Measurements from ENCODE around the gene RBM38. TPM values are rescaled to one million over a fixed set of nuclear protein-coding genes. Genes with fewer than 3 reads are reported as not detected.

RBM38 gene
- total RNA-seq, 1 experiment from 2014 or later, result 50.0 TPM

DNA sequence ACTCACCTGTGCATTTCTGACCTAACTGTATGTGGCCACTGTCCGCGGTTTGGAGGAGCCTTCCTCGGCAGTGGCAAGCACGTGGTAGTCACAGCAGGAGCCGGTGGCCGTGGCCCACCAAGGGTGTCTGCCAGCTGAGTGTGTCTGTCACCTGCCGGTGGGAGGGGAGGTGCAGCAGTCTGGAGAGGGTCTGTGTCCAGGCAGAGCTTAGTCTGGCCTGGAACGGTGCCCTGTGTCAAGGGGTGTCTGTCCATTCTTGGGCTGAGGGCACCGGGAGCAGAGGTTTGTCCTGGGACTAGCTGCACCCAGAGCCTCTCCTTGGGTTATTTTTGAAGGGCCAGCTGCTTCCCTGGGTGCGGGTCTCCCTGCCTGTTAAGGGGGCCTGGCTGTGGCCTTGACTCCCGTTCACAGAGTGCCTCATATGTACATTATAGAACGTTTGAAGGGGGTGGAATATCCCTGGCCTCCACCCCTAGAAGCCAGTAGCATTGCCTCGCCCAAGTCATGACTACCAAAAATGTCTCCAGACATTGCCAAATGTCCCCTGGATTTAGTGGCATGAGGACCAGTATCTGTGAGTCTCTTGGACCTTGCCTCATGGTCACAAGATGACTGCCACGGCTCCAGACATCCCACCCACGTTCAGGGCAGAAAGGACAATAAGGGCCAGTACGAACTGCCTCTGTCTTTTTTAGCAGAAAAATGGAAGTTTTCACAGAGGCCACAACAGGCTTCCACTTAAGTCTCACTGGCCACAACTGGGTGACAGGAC is 5.2 kb downstream of the RBM38 start:
- no peaks in the 10 kb centered on the region for H3K27me3 ChIP-seq
- DNase-seq, result no peak
- H3K9me3 ChIP-seq, result no peaks in the 10 kb centered on the region

GRCh38 chr20:57396984-57397692 is 5.9 kb downstream of the RBM38 start:
- Histone ChIP-seq H3K4me3 (no peak overlapping the region), H3K36me3 (peaks cover 72% of the 10 kb centered on the region), H3K27me3 (no peaks in the 10 kb centered on the region), H3K9me3 (no peaks in the 10 kb centered on the region)
- no peak for DNase-seq

More for the DNA sequence above, 5.2 kb downstream of the RBM38 start:
- no peak overlapping the region for H3K4me3 ChIP-seq
- peaks cover 68% of the 10 kb centered on the region for H3K36me3 ChIP-seq

- H3K36me3 ChIP-seq, result peaks cover 72% of the 10 kb centered on the region
- no peak overlapping the region for H3K4me3 ChIP-seq
- H3K9me3 ChIP-seq, result no peaks in the 10 kb centered on the region
- DNase-seq, result no peak
- H3K27me3 ChIP-seq, result no peaks in the 10 kb centered on the region
These were observed 6.5 kb downstream of the RBM38 start for GRCh38 chr20:57397693-57398108.

DNA sequence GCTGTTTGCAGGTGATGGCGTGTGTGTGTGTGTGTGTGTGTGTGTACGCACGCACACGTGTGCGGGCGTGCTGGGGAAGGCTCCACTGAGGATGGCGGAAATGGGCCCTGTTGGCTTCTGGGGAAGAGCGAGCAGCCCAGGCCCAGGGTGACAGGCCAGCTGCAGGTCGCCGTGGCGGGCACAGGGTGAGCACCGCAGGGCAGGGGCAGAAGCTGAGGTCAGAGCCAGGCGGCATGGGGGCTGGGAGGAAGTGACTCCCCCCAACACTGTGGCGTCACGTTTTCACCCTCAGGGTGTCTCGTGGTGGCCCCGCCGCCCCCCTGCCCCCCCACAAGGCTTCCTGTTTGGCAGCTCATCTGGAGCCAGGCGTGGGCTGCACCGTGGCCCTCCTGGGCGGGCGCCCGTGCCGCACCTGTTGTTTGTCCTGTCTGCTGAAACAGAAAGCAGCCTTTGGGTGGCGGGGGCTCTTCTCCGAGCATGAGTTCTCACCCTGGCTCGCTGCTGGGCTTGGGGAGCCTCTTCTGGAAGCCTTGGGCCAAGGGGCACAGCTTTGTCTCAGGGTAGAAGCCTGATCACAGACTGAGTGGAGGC is 7.1 kb downstream of the RBM38 start:
- Histone ChIP-seq H3K4me3 (no peak overlapping the region), H3K36me3 (peaks cover 70% of the 10 kb centered on the region), H3K27me3 (no peaks in the 10 kb centered on the region), H3K9me3 (no peaks in the 10 kb centered on the region)
- no peak for DNase-seq

DNA sequence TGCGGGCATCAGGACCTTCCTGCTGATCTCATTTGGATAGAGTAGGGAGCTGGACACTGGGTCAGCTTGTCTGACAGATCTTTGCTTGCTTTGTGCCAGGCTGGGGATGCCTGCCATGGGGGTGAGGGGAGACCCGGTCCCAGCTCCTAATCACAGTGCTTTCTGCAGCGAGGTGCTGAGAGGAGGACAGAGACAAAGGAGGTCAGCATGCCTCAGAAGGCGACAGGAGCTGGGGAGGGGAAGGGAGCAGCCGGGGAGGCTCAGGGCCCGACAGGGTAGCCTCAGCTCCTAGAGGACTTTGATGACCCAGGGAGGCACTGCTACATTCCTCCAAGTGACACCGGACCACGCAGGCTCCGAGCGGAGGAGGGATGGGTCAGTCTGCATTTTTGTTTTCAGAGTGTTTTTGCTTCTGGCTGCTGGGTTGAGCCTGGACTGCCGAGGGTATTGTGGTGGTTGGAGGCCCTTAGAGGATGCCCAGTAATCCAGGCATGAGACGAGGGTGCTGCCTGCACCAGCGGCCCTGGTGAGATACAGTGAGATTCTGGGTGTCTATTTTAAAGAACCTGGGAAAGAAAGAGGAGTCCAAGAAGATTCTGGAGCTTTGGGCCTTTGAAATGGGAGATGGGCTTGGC is 7.8 kb downstream of the RBM38 start:
- no peak for DNase-seq

GRCh38 chr20:57399587-57400155 is 8.5 kb downstream of the RBM38 start:
- DNase-seq, result no peak
- peaks cover 69% of the 10 kb centered on the region for H3K36me3 ChIP-seq

More for the DNA sequence above, 7.8 kb downstream of the RBM38 start:
- H3K9me3 ChIP-seq, result no peaks in the 10 kb centered on the region
- H3K36me3 ChIP-seq, result peaks cover 67% of the 10 kb centered on the region
- H3K27me3 ChIP-seq, result no peaks in the 10 kb centered on the region
- H3K4me3 ChIP-seq, result no peak overlapping the region

GRCh38 chr20:57400231-57400701 is 9.1 kb downstream of the RBM38 start:
- Histone ChIP-seq H3K4me3 (no peak overlapping the region), H3K36me3 (peaks cover 68% of the 10 kb centered on the region), H3K9me3 (no peaks in the 10 kb centered on the region), H3K27me3 (no peaks in the 10 kb centered on the region)
- no peak for DNase-seq

More at GRCh38 chr20:57399587-57400155, 8.5 kb downstream of the RBM38 start:
- Histone ChIP-seq H3K27me3 (no peaks in the 10 kb centered on the region), H3K9me3 (no peaks in the 10 kb centered on the region), H3K4me3 (no peak overlapping the region)

- Histone ChIP-seq H3K36me3 (peaks cover 63% of the 10 kb centered on the region), H3K9me3 (no peaks in the 10 kb centered on the region), H3K4me3 (no peak overlapping the region), H3K27me3 (no peaks in the 10 kb centered on the region)
- DNase-seq, result no peak
These were observed 9.8 kb downstream of the RBM38 start for GRCh38 chr20:57400821-57401564.

DNA sequence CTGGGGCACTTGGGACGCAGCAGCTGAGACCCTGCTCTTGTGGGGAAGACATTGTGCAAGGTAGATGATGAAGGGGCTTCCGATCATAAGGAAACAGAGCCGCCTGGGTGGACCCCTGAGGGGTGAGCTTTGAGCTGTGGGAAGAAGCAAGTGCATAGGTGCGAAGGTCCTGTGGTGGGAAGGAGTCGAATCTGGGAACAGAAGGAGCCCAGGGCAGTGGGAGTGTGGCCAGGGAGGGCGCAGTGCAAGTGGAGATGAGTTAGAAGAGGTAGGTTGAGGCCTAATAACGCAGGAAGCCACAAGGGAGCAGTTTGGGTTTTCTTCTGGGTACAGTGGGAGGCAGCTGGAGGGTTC is 10.3 kb downstream of the RBM38 start:
- no peaks in the 10 kb centered on the region for H3K27me3 ChIP-seq

GRCh38 chr20:57402206-57403125 is 11.3 kb downstream of the RBM38 start:
- Histone ChIP-seq H3K27me3 (no peaks in the 10 kb centered on the region), H3K9me3 (no peaks in the 10 kb centered on the region), H3K4me3 (no peak overlapping the region), H3K36me3 (peaks cover 50% of the 10 kb centered on the region)
- no peak for DNase-seq

More for the DNA sequence above, 10.3 kb downstream of the RBM38 start:
- Histone ChIP-seq H3K9me3 (no peaks in the 10 kb centered on the region), H3K4me3 (no peak overlapping the region), H3K36me3 (peaks cover 60% of the 10 kb centered on the region)
- DNase-seq, result no peak

GRCh38 chr20:57403216-57403615 is 12.0 kb downstream of the RBM38 start:
- H3K9me3 ChIP-seq, result no peaks in the 10 kb centered on the region

GRCh38 chr20:57404006-57404405 is 12.8 kb downstream of the RBM38 start:
- no peak for DNase-seq
- H3K36me3 ChIP-seq, result peaks cover 46% of the 10 kb centered on the region
- no peaks in the 10 kb centered on the region for H3K27me3 ChIP-seq
- H3K4me3 ChIP-seq, result no peak overlapping the region
- no peaks in the 10 kb centered on the region for H3K9me3 ChIP-seq

More at GRCh38 chr20:57403216-57403615, 12.0 kb downstream of the RBM38 start:
- no peaks in the 10 kb centered on the region for H3K27me3 ChIP-seq
- no peak overlapping the region for H3K4me3 ChIP-seq
- H3K36me3 ChIP-seq, result peaks cover 48% of the 10 kb centered on the region
- no peak for DNase-seq

DNA sequence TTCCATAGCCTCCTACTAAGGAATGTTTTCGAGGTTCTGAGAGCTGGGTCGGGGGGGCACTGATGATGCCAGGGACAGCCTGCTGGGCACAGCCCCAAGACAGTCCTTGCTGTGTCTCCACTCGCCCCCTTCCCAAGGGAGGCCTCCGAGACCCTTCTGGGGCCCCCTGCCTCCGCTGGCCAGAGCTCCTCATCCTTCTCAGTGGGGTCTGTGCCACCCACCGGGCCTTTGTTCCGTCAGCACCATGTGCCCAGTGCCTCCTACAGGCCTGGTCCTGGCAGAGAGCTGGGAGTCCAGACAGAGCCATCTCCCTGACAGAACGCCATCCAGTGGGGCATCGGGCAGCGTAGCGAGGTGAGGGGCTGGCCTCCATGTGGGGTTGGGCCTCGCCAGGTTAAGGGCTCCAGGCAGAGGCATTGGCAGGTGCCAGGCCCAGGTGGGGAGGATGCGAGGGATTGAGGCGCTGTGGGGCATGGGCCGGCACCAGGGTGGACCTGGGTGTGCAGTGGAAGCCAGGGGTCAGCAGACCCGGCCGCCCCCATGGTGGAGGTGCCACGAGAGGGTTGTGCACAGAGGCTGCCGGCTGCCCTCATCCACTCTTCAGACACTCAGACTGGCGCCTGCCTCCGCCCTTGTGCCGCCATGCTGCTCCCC is 13.3 kb downstream of the RBM38 start:
- DNase-seq, result no peak
- peaks cover 49% of the 10 kb centered on the region for H3K36me3 ChIP-seq
- no peak overlapping the region for H3K4me3 ChIP-seq
- H3K27me3 ChIP-seq, result no peaks in the 10 kb centered on the region
- H3K9me3 ChIP-seq, result no peaks in the 10 kb centered on the region

DNA sequence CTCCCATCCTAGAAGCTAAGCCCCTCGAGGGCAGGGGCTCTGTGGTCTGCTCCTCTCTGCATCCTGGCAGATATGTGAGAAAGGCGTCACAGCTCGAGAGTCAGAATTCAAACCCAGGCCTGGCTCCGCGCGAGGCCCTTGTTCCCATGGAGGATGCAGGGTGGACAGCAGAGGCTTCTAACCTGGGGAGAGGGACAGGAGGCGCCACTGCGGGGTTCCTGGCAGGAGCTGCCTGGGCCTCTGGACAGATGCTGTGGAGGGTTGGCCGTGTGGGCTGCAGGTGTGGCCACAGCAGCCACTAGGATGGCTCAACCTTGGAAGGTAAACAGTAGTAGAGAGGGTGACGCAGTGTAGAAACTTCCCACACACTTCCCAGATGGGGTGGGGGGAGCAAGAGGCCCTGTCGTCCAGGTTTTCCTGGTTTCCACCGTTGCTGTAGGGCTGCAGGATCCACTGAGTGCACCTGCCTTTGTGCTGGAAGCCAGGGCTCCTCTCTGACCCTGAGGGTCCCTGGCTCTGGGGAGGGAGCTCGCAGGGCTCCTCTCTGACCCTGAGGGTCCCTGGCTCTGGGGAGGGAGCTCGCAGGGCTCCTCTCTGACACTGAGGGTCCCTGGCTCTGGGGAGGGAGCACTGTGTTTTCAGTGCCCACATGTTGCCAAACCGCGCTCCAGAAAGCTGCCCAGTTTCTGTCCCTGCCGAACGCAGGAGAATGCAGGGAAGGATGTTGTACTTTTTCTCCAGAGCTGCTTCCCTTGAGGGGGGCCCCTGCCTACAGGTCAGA is 14.2 kb downstream of the RBM38 start:
- Histone ChIP-seq H3K36me3 (peaks cover 50% of the 10 kb centered on the region), H3K9me3 (no peaks in the 10 kb centered on the region), H3K4me3 (no peak overlapping the region), H3K27me3 (no peaks in the 10 kb centered on the region)
- DNase-seq, result no peak
